Karpas-422 (cell line): Measurements from ENCODE around the gene TECTA. TPM values are rescaled to one million over a fixed set of nuclear protein-coding genes. Genes with fewer than 3 reads are reported as not detected.
A peak's percentile ranks its signal among the peaks of the same experiment; 100 is the strongest.
"Not testable (repeated sequence)": the region's sequence is repeated elsewhere in the genome, so short reads cannot be mapped to it uniquely, and the experiment has no call there.

Experiments
- DNase-seq: peaks from one replicate; pipeline ENCODE4 v3.0.0-alpha.2; 2015
- H2AFZ ChIP-seq: fragments of 200-600 bp; sonication (generic); 2 replicates; pipeline ENCODE4 v1.6.1; 2014; ENCODE audit warnings: antibody characterized with exemption, low read length, mixed read lengths
- H3K27ac ChIP-seq: fragments of 200-600 bp; sonication (generic); 2 replicates; pipeline ENCODE4 v1.5.1; 2014; ENCODE audit warnings: mild to moderate bottlenecking, low read length, moderate library complexity
- H3K27me3 ChIP-seq: fragments of 200-600 bp; sonication (generic); 2 replicates; pipeline ENCODE4 v1.6.1; 2014; ENCODE audit warnings: low read length, mixed read lengths
- H3K36me3 ChIP-seq: fragments of 200-600 bp; sonication (generic); 2 replicates; pipeline ENCODE4 v1.6.1; 2014; ENCODE audit warnings: low read length, mixed read lengths; ENCODE audit not compliant: insufficient read depth
- H3K4me1 ChIP-seq: fragments of 200-600 bp; sonication (generic); 2 replicates; pipeline ENCODE4 v1.6.1; 2014; ENCODE audit warnings: mild to moderate bottlenecking, low read length, mixed read lengths
- H3K4me2 ChIP-seq: fragments of 200-600 bp; sonication (generic); 2 replicates; pipeline ENCODE4 v1.6.1; 2014; ENCODE audit warnings: low read length, low read depth, mild to moderate bottlenecking; ENCODE audit not compliant: poor library complexity, severe bottlenecking
- H3K4me3 ChIP-seq: fragments of 200-600 bp; sonication (generic); 2 replicates; pipeline ENCODE4 v1.5.1; 2014; ENCODE audit warnings: mild to moderate bottlenecking, antibody characterized with exemption, low read length, mixed read lengths
- H3K79me2 ChIP-seq: fragments of 200-600 bp; sonication (generic); 2 replicates; pipeline ENCODE4 v1.6.1; 2014; ENCODE audit warnings: mild to moderate bottlenecking, low read length, mixed read lengths
- H3K9ac ChIP-seq: fragments of 200-600 bp; sonication (generic); 2 replicates; pipeline ENCODE4 v1.6.0; 2014; ENCODE audit warnings: low read length
- H3K9me2 ChIP-seq: fragments of 200-600 bp; sonication (generic), shearing (Covaris generic); replicated peaks from 2 replicates; pipeline ENCODE4 v1.6.0; 2014; ENCODE audit warnings: mild to moderate bottlenecking, low read length, moderate library complexity; ENCODE audit not compliant: insufficient read depth
- H3K9me3 ChIP-seq: fragments of 300-700, 200-600 bp; sonication (generic); 2 replicates; pipeline ENCODE4 v1.6.1; 2014; ENCODE audit warnings: low read length, mixed read lengths
- H4K20me1 ChIP-seq: fragments of 200-600 bp; sonication (generic); 2 replicates; pipeline ENCODE4 v1.6.1; 2014; ENCODE audit warnings: mild to moderate bottlenecking, antibody characterized with exemption, low read length, low read depth; ENCODE audit not compliant: insufficient read depth
- total RNA-seq: library from RNA; depleted of rRNA; stranded (reverse); fragments of >200 nt; shearing (Covaris generic); gene quantifications from 2 replicates; pipeline ENCODE4 v1.2.3, GENCODE V29; 2014; ENCODE audit warnings: low replicate concordance

The TECTA gene
- total RNA-seq, 1 experiment from 2014 or later: not detected

DNA sequence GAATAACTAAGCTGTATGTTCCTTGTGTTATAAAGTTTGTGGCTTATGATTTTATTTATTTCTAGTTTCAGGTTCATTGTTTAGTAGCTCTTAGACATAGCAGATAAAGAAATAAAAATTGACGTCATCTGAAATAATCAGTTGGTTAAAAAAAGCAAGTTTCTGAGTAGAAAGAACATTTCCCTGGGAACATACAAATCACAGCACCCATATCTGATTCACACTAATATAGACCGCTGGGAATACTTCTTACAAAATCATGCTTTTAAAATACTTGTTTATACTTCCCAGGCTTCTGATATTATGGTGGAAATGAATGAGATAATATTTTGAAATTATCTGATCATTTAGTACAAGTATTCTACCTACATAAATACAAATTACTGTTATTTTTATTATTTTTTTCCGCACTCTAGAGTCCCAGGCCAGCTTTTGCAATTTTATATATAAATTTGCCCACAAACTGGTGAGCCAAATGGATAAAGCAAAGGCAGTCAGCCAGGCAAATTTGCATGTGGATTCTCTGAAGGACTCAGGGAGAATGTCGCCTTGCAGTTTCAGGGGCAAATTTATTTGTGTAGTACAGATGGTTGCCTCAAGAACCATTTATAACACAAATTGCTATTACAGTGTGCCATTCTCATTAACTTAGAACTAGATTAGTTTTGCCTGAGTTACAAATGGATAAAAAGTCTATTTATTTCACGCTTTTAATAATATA is 128.6 kb downstream of the TECTA start:
- Histone ChIP-seq H3K27me3 (no peaks in the 10 kb centered on the region), H3K4me1 (no peaks in the 10 kb centered on the region), H3K4me3 (no peak overlapping the region), H3K9ac (no peak overlapping the region), H2AFZ (no peak overlapping the region), H3K9me2 (no peaks in the 10 kb centered on the region), H3K9me3 (no peaks in the 10 kb centered on the region), H4K20me1 (no peaks in the 10 kb centered on the region), H3K36me3 (no peaks in the 10 kb centered on the region), H3K4me2 (no peak overlapping the region), H3K79me2 (no peaks in the 10 kb centered on the region), H3K27ac (no peak overlapping the region)
- no peak for DNase-seq

DNA sequence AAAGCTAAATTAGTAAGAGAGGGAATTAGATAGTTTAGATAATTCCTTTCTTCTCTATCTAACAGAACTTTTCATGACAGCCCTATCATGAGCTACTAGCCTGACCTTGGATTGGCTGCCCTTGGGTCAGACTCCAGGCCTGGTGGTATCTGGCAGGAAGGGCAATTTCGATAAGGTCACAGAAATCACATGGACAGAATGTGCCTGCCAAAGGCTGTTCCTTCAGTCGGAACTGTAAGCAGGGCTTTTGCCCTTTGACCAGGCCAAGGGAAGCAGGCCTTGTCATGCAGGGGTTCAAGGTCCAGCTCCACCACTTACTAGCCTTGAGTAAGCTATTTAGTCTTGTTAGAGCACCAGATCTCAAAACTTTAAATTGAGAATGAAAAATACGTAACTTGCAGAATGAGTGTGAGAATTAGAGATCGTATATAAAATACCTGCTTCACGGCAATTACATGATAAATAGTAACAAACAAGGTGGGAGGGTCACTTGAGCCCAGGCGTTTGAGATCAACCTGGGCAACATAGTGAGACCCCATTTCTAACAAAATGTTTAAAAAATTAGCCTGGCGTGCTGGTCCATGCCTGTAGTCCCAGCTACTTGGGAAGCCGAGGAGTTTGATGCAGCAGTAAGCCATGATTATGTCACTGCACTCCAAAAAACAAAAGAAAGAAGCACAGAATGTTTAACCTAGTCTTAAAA is 130.7 kb downstream of the TECTA start:
- H3K27me3 ChIP-seq: no peaks in the 10 kb centered on the region
- no peak overlapping the region for H3K9ac ChIP-seq
- no peak for DNase-seq
- no peaks in the 10 kb centered on the region for H3K9me3 ChIP-seq
- H3K9me2 ChIP-seq: no peaks in the 10 kb centered on the region
- H3K79me2 ChIP-seq: no peaks in the 10 kb centered on the region
- no peaks in the 10 kb centered on the region for H4K20me1 ChIP-seq
- H3K4me2 ChIP-seq: no peak overlapping the region
- no peaks in the 10 kb centered on the region for H3K4me1 ChIP-seq
- H3K4me3 ChIP-seq: no peak overlapping the region
- no peaks in the 10 kb centered on the region for H3K36me3 ChIP-seq
- H3K27ac ChIP-seq: no peak overlapping the region
- H2AFZ ChIP-seq: no peak overlapping the region

DNA sequence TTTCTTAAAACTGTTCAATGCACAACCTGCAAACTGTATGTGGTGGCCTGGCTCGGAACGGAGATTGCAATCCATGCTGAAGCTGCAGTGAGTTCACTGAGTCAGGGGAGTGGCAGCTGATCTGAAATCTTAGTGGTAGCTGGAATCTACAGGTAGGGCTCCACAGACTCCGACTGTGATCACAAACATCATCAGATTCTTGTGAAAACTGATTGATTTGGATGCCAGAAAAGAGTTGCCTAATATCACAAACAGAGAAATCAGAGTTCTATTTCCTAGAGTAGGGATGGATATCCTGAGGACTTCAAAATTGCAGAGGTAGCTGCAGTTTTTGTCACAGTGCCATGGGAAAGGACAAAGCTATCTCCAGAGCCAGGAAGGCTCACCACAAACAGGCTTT is 134.0 kb downstream of the TECTA start:
- Histone ChIP-seq H3K4me3 (no peak overlapping the region), H3K36me3 (no peaks in the 10 kb centered on the region), H3K9me2 (no peaks in the 10 kb centered on the region), H3K9me3 (no peaks in the 10 kb centered on the region), H2AFZ (no peak overlapping the region), H3K79me2 (no peaks in the 10 kb centered on the region), H3K9ac (no peak overlapping the region), H3K4me1 (peaks cover 5% of the 10 kb centered on the region), H3K27ac (no peak overlapping the region), H3K4me2 (no peak overlapping the region), H3K27me3 (no peaks in the 10 kb centered on the region), H4K20me1 (no peaks in the 10 kb centered on the region)
- no peak for DNase-seq

DNA sequence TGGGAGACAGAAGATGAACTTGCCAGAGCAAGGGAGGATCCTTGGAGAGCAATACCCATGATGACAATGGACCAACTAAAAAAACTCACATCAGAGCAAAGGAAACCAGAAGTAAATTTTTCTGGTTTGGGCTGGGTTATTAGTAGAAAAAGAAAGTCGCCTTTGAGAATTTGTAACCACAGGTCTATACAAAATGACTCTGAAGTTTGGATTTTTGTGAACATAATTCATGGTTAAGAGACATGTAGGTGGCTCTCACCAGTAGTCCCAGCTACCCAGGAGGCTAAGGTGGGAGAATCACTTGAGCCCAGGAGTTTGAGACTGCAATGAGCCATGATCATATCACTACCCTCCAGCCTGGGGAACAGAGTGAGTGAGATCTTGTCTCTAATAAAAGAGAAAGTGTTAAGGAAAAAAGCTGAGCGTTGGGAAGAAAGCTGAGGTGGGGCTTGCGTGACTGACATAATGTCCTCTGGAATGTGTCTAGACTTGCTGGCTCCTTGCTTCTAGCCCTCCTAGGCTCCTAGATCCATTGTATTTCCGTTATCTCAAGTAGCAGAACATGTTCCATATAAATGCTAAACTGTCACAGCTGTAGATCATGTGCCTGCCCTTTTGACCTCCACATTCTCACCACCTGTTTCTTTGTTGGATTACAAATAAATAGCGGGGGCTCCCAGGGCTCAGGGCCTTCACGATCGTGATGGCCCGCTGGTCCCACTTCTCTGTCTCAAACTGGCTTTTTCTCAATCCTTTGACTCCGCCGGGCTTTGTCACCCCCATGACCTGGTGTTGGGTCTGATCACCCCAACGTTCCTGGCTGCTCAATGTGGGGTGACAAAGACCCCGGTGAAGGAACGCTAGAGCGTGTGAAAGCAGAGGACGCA is 135.3 kb downstream of the TECTA start:
- no peaks in the 10 kb centered on the region for H3K9me3 ChIP-seq
- H3K9ac ChIP-seq: no peak overlapping the region
- no peaks in the 10 kb centered on the region for H3K36me3 ChIP-seq
- no peak overlapping the region for H3K4me2 ChIP-seq
- H4K20me1 ChIP-seq: no peaks in the 10 kb centered on the region
- H3K4me3 ChIP-seq: no peak overlapping the region
- H3K27ac ChIP-seq: no peak overlapping the region
- H3K27me3 ChIP-seq: no peaks in the 10 kb centered on the region
- H3K4me1 ChIP-seq: peaks cover 5% of the 10 kb centered on the region
- H3K9me2 ChIP-seq: no peaks in the 10 kb centered on the region
- no peak overlapping the region for H2AFZ ChIP-seq
- H3K79me2 ChIP-seq: no peaks in the 10 kb centered on the region
- DNase-seq: no peak

DNA sequence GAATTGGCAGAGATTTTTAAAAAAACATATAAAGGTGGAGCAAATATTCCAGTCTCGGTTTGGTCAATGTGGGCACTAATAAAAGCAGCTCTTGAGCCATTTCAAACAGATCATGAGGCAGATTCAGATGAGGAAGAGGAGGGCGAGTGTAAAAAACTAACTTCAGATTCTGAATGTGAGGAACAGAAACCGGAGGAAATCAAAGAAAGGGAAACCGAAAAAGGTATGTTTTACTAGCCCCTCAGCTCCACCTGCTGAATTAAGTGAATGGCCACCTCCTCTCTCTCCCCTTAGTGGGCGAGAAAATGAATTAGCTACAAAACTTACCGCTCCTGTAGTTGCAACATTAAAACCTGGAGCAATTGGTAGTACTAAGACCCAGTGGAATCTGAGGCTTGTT is 136.2 kb downstream of the TECTA start:
- H3K4me3 ChIP-seq, H3K27ac ChIP-seq, H3K9me2 ChIP-seq, H2AFZ ChIP-seq, H3K9me3 ChIP-seq, H3K36me3 ChIP-seq, H3K4me1 ChIP-seq, H3K27me3 ChIP-seq, DNase-seq, H3K79me2 ChIP-seq, H3K9ac ChIP-seq, H4K20me1 ChIP-seq: not testable (repeated sequence)
- peak overlapping the region; percentile 15 for H3K4me2 ChIP-seq

DNA sequence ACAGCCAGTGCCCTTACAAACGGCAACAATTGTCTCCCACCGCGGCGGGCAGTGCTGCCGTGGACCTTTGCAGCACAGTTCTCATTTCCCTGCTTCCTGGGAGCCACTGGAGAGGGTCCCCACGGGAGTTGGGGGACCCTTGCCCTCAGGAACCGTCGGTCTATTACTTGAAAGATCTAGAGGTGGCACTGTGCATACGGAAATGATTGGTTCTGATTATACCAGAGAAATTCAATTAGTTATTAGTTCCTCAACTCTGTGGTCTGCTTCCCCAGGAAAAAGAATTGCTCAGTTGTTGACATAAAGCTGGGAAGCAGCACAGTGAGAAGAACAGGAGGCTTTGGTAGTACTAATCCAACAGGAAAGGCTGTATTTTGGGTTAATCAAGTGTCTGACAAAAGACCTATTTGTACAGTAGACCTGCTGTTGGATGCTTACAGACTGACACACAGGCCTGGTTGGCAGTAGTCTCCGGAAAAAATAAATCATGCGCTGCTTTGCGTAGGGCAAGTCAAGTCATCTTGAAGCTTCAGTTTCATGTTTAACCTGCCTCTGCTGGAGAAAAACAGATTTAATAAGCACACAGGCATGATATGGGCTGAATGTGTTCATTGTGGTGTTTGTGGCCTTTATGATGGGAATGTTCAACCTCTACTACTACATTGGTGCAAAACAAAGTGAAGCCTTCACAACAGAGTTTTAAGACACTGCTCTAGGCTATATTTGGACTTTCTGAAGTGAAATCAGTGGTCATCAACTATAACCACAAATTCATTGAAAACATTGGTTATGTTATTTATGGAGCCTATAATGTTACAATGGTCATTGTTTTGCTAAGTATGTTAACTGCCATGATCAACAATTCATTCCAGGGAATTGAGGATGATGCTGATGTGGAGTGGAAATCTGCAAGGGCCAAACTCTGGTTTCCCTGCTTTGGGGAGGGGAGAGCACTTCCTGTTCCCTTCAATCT is 136.9 kb downstream of the TECTA start:
- Histone ChIP-seq H3K27ac (no peak overlapping the region), H3K36me3 (no peaks in the 10 kb centered on the region), H3K9me2 (no peaks in the 10 kb centered on the region), H3K4me1 (peaks cover 5% of the 10 kb centered on the region), H4K20me1 (no peaks in the 10 kb centered on the region), H3K9me3 (no peaks in the 10 kb centered on the region), H3K4me2 (peak overlapping the region; percentile 15), H3K79me2 (no peaks in the 10 kb centered on the region), H3K4me3 (no peak overlapping the region), H2AFZ (no peak overlapping the region), H3K27me3 (no peaks in the 10 kb centered on the region), H3K9ac (no peak overlapping the region)
- DNase-seq: no peak

DNA sequence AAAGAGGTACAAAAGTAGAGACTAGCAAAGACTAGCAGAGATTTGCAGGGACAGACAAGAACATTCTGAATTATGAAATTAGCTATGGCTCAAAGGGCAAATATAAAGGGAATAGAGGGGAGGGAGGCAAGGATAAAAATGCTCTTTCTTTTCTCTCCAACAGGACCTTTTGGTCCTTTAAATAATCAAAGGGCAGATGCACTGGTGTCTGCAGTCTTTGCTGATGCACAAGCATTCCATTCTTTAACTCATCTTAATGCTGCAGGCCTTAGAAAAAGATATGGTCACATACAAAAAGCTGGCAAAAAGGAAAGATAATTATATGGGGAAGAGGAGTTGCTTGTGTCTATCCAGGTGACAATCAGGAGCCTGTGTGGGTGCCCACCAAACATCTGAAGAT is 137.9 kb downstream of the TECTA start:
- no peaks in the 10 kb centered on the region for H3K9me2 ChIP-seq
- peaks cover 5% of the 10 kb centered on the region for H3K4me1 ChIP-seq
- H4K20me1 ChIP-seq: no peaks in the 10 kb centered on the region

More for the DNA sequence above, 137.9 kb downstream of the TECTA start:
- no peak overlapping the region for H3K4me3 ChIP-seq
- H3K27me3 ChIP-seq: no peaks in the 10 kb centered on the region
- no peak overlapping the region for H3K4me2 ChIP-seq
- no peaks in the 10 kb centered on the region for H3K9me3 ChIP-seq
- H3K36me3 ChIP-seq: no peaks in the 10 kb centered on the region
- DNase-seq: no peak
- H3K9ac ChIP-seq: no peak overlapping the region
- no peak overlapping the region for H2AFZ ChIP-seq
- no peak overlapping the region for H3K27ac ChIP-seq
- no peaks in the 10 kb centered on the region for H3K79me2 ChIP-seq
